IPS-18c (cell line): ENCODE data around the gene GGNBP2.
A peak's percentile ranks its signal among the peaks of the same experiment; 100 is the strongest.

Source experiments
- H3K4me3 ChIP-seq: 2 replicates; pipeline ENCODE4 v1.7.0; 2013; ENCODE audit warnings: low read depth, mild to moderate bottlenecking, low read length, moderate library complexity; ENCODE audit not compliant: insufficient read depth
- H3K9me3 ChIP-seq: one replicate; pipeline ENCODE4 v1.6.1; 2013; ENCODE audit warnings: mild to moderate bottlenecking, low read length, moderate library complexity; ENCODE audit not compliant: control insufficient read depth, insufficient read depth

Gene GGNBP2

GRCh38 chr17:36509272-36509985 is 35.3 kb upstream of the GGNBP2 start:
- no peaks in the 10 kb centered on the region for H3K9me3 ChIP-seq
- H3K4me3 ChIP-seq, result no peak overlapping the region

DNA sequence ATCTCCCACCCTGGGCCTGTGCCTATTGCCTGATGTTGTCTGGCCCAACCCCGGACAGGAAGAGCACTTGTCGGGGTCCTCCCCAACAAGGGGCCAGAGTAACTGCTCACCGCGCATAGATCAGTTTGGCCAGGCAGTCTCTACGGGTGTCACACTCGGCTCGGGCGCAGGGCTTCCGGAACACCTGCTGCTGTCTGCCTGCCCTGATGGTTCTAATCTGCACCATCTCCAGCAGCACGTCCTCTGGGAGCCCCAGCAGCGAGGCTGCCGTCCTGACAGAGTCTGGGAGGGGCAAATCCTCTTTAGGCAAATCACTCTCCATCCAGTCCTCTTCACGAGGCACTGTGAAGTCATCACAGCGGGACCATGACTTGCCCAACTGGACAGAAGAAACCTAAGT is 34.1 kb upstream of the GGNBP2 start:
- H3K9me3 ChIP-seq, result no peaks in the 10 kb centered on the region

GRCh38 chr17:36511216-36511615 is 33.5 kb upstream of the GGNBP2 start:
- no peaks in the 10 kb centered on the region for H3K9me3 ChIP-seq
- no peak overlapping the region for H3K4me3 ChIP-seq

More for the DNA sequence above, 34.1 kb upstream of the GGNBP2 start:
- no peak overlapping the region for H3K4me3 ChIP-seq

DNA sequence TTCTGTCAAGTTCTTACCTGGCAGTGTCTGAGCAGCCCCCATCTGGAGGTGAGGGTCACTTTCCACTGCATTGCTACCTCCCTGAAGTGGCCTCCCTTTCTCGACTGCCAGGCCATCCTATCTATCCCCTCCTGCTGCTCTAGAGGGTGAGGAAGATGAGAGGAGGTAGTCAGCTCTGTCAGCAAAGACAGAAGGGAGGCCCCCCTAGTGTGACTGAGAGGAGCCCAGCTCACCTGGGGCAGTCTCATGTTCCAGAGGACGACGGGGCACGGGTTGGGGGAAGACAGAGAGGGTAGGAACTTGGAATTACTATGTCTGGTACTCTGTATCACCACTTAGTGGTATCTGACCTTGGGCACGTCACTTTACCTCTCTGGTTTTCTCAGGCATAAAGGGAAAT is 32.1 kb upstream of the GGNBP2 start:
- Histone ChIP-seq H3K9me3 (no peaks in the 10 kb centered on the region), H3K4me3 (no peak overlapping the region)

- H3K4me3 ChIP-seq, result no peak overlapping the region
Observed at GRCh38 chr17:36514856-36515255, 29.9 kb upstream of the GGNBP2 start.

GRCh38 chr17:36515837-36516236 is 28.9 kb upstream of the GGNBP2 start:
- H3K4me3 ChIP-seq, result no peak overlapping the region
- no peaks in the 10 kb centered on the region for H3K9me3 ChIP-seq

More at GRCh38 chr17:36514856-36515255, 29.9 kb upstream of the GGNBP2 start:
- no peaks in the 10 kb centered on the region for H3K9me3 ChIP-seq

GRCh38 chr17:36523113-36523512 is 21.6 kb upstream of the GGNBP2 start:
- no peaks in the 10 kb centered on the region for H3K9me3 ChIP-seq
- no peak overlapping the region for H3K4me3 ChIP-seq

DNA sequence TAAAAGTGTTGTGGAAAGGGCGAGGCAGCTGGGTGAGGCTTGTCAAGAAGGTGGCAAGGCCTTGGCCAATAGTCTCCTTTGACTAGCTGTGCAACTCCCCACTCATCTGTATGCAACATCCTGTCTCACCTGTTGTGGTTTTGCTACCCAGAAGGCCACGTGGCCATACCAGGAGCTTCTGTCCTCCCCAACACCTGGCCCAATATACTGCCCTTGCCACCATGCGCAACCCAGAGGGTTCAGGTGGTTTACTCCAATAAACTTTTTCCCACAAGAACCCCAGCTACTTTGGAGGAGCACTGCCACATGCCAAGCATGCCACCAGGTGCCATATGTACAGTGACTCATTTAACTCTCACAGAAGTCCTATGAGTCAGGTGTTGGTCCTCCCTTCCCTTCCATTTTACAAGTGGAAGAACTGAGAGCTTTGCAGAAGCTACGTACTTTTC is 20.3 kb upstream of the GGNBP2 start:
- no peak overlapping the region for H3K4me3 ChIP-seq
- no peaks in the 10 kb centered on the region for H3K9me3 ChIP-seq

- H3K4me3 ChIP-seq, result no peak overlapping the region
- no peaks in the 10 kb centered on the region for H3K9me3 ChIP-seq
Observed at GRCh38 chr17:36525113-36525512, 19.6 kb upstream of the GGNBP2 start.

DNA sequence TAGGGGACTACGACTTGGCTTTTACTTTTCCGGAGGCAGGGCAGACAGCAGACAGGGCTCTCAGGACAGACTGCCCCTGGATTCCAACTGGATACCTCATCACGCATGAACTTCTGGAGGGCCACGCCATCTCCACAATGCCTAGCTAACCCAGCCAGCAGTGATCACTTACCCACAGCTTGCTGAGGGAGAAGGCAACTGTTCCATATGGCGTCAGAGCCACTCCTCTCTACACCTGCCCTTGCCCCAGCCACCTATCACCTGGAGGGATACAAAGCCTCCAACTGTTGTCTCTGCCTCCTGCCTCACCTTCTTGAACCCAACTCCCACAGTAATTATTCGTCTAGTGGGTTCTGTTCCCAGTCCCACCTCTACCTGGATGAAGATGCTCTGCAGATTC is 18.8 kb upstream of the GGNBP2 start:
- H3K9me3 ChIP-seq, result no peaks in the 10 kb centered on the region
- H3K4me3 ChIP-seq, result no peak overlapping the region

DNA sequence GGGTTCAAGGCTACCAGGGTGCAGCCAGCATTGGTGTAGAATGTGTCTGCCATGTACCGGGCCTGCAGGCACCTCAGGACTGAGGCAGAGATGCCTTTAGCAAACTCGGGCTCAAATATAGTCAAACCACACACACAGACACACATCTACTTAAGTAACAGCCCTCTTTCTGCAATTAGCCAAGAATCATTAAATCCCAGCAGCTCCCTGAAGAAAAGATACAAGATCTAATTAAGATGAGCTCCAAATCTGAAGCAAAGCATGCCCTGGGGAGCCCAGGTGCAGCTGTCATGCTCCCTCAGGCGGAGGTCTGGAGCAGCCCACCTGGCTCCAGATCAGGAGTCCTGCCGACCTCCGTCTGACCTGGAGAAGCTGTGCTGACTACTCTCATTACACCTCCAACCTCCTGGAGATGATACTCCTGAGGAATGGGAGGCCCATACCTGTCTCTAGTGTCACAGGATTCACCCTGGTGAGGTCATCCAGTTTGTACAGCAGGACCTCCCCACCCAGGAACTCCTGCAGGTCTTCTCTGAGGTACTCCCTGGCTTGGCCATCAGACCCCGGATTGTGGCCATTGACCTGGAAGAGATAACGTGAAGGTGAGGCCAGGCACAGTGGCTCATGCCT is 17.0 kb upstream of the GGNBP2 start:
- Histone ChIP-seq H3K4me3 (no peak overlapping the region), H3K9me3 (no peaks in the 10 kb centered on the region)

GRCh38 chr17:36529121-36529520 is 15.6 kb upstream of the GGNBP2 start:
- no peaks in the 10 kb centered on the region for H3K9me3 ChIP-seq
- no peak overlapping the region for H3K4me3 ChIP-seq

GRCh38 chr17:36532435-36532975 is 12.2 kb upstream of the GGNBP2 start:
- no peaks in the 10 kb centered on the region for H3K9me3 ChIP-seq
- no peak overlapping the region; the same call in 1 of the 2 replicates for H3K4me3 ChIP-seq

GRCh38 chr17:36533935-36534839 is 10.5 kb upstream of the GGNBP2 start:
- H3K4me3 ChIP-seq, result peak overlapping the region; percentile 98
- H3K9me3 ChIP-seq, result no peaks in the 10 kb centered on the region

GRCh38 chr17:36534840-36535668 is 9.7 kb upstream of the GGNBP2 start, which contains the start of the genes MYO19 and PIGW:
Gene MYO19, minus strand, starts transcription at chr17:36534868. Its CDS starts 2,330 bp downstream, at chr17:36532538.
Gene PIGW, plus strand, starts transcription at chr17:36534987. Its CDS starts 2,115 bp downstream, at chr17:36537102.
- H3K9me3 ChIP-seq, result no peaks in the 10 kb centered on the region

DNA sequence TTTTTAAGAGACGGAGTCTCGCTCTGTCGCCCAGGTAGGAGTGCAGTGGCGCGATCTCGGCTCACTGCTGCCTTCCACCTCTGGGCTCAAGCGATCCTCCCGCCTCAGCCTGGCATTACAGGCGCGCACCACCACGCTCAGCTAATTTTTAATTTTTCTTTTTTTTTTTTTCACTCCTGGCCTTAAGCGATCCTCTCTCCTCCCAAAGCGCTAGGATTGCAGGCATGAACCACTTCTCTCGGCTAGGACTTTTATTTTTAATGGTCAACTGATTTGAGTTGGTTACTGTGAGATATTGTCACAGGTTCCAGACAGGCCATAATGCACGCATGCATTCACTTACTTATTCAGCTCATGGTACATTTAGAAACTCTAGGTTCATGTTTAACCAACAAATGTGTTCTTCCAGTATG is 9.0 kb upstream of the GGNBP2 start:
- H3K9me3 ChIP-seq, result no peaks in the 10 kb centered on the region
- H3K4me3 ChIP-seq, result peak overlapping the region; percentile 98

More at GRCh38 chr17:36534840-36535668, 9.7 kb upstream of the GGNBP2 start, which contains the start of the genes MYO19 and PIGW:
- H3K4me3 ChIP-seq, result peak within 1 kb of the TSS; percentile 98
